ENCODE results near the gene SH2D4B. TPM values are rescaled to one million over a fixed set of nuclear protein-coding genes. Genes with fewer than 3 reads are reported as not detected.
"Not testable (repeated sequence)": the region's sequence is repeated elsewhere in the genome, so short reads cannot be mapped to it uniquely, and the experiment has no call there.

SH2D4B gene
- total RNA-seq, 1 donor from 2014 or later, result 0.34 TPM

GRCh38 chr10:80526218-80526617 lies 11.5 kb upstream of the SH2D4B start:
- no peak for DNase-seq

GRCh38 chr10:80526742-80527141 lies 11.0 kb upstream of the SH2D4B start:
- no peak for DNase-seq

GRCh38 chr10:80528185-80528700 lies 9.5 kb upstream of the SH2D4B start:
- no peak for DNase-seq

- no peak for DNase-seq
Observed at GRCh38 chr10:80528901-80529300, 8.8 kb upstream of the SH2D4B start.

GRCh38 chr10:80529604-80530003 lies 8.1 kb upstream of the SH2D4B start:
- DNase-seq, result no peak

- peak; percentile 56 for DNase-seq
Observed at GRCh38 chr10:80530251-80530650, 7.5 kb upstream of the SH2D4B start.

GRCh38 chr10:80530816-80531215 lies 6.9 kb upstream of the SH2D4B start:
- no peak for DNase-seq

- DNase-seq, result no peak
Observed at GRCh38 chr10:80532571-80532970, 5.1 kb upstream of the SH2D4B start.

GRCh38 chr10:80534059-80534458 lies 3.6 kb upstream of the SH2D4B start:
- not testable (repeated sequence) for DNase-seq

GRCh38 chr10:80534646-80535045 lies 3.1 kb upstream of the SH2D4B start:
- not testable (repeated sequence) for DNase-seq

- DNase-seq, result peak; percentile 67
Observed at GRCh38 chr10:80535671-80536360, 1.9 kb upstream of the SH2D4B start.

- DNase-seq, result no peak
Observed at GRCh38 chr10:80536361-80536835, 1.3 kb upstream of the SH2D4B start.

GRCh38 chr10:80537086-80537735 lies 491 bp upstream of the SH2D4B start:
- no peak for DNase-seq

- DNase-seq, result no peak
Observed at GRCh38 chr10:80538481-80539185, 931 bp downstream of the SH2D4B start.

GRCh38 chr10:80539421-80540031 lies 1.8 kb downstream of the SH2D4B start:
- DNase-seq, result no peak

GRCh38 chr10:80540136-80540535 lies 2.4 kb downstream of the SH2D4B start:
- no peak for DNase-seq

GRCh38 chr10:80540618-80540980 lies 2.9 kb downstream of the SH2D4B start:
- peak; percentile 37 for DNase-seq

- DNase-seq, result peak; percentile 84
Observed at GRCh38 chr10:80540981-80541750, 3.5 kb downstream of the SH2D4B start.

- no peak for DNase-seq
Observed at GRCh38 chr10:80542053-80542452, 4.4 kb downstream of the SH2D4B start.

- no peak for DNase-seq
Observed at GRCh38 chr10:80542652-80543318, 5.1 kb downstream of the SH2D4B start.

GRCh38 chr10:80543319-80543672 lies 5.6 kb downstream of the SH2D4B start:
- not testable (repeated sequence) for DNase-seq
